Right cardiac atrium (tissue), 5 donors: Measurements from ENCODE around the gene HAUS7. TPM values are rescaled to one million over a fixed set of nuclear protein-coding genes. Genes with fewer than 3 reads are reported as not detected.

Experiments used
- ATAC-seq, 2 donors: fragments of 200-7000 bp; cut with Tn5 transposase; one replicate each; pipeline versions ENCODE4 v1.8.0 to v1.9.1; 2020; ENCODE audit warnings: moderate library complexity in 2 of 2, mild to moderate bottlenecking in 1 of 2
- DNase-seq, 3 donors: peaks; one replicate each; pipeline ENCODE4 v3.0.0-alpha.2; 2020
- H3K27ac ChIP-seq: one replicate; pipeline ENCODE4 v1.5.1; 2013; ENCODE audit warnings: mild to moderate bottlenecking, low read length, control low read depth, moderate library complexity
- H3K27me3 ChIP-seq: one replicate; pipeline ENCODE4 v1.6.1; 2013; ENCODE audit not compliant: control insufficient read depth, insufficient read depth
- H3K4me1 ChIP-seq: one replicate; pipeline ENCODE4 v1.6.1; 2013; ENCODE audit warnings: low read length; ENCODE audit not compliant: control insufficient read depth, insufficient read depth
- H3K4me3 ChIP-seq: one replicate; pipeline ENCODE4 v1.5.1; 2013; ENCODE audit warnings: low read length, control low read depth
- H3K9me3 ChIP-seq: one replicate; pipeline ENCODE4 v1.6.1; 2013; ENCODE audit warnings: low read length; ENCODE audit not compliant: control insufficient read depth
- WGBS: extraction: QIAGEN DNeasy Blood & Tissue Kit; methylation state at CpG from one replicate; pipeline ENCODE4 v1.1.7; 2013; 5-methylcytosine and 5-hydroxymethylcytosine counted together
- intact Hi-C, 4 donors: fragments of 100-400 bp; cut with DNase I; formaldehyde crosslinking; loops; one replicate each; pipeline versions ENCODE4 v1.11.0 to v1.14.0; 2022 to 2023
- polyA plus RNA-seq: library from polyadenylated mRNA; stranded (reverse); fragments of 200-250 nt; gene quantifications from one replicate; pipeline ENCODE4 v1.2.3, GENCODE V29; 2013
- total RNA-seq, 4 donors: library from RNA; stranded (reverse); fragmentation: NEBNext Ultra II Directional; extraction: Animal tissue kit (Norgen Biotek cat#: 25700); gene quantifications; one replicate each; pipeline ENCODE4 v1.2.1, GENCODE V29; 2021
- donor health status: healthy with polysubstance abuse.
- donor health status: DM: no; HTN: yes; CAD: no.
- donor health status: DM: no; HTN: no; CAD: no.
- donor health status: DM: no; HTN: yes; CAD: no; lungs with severe emphysema.
- donor health status: DM: yes; HTN: yes; CAD: no.

Gene HAUS7
- total and polyA plus RNA-seq, 5 donors, result 14.5 to 18.3 (median 17.3) TPM

GRCh38 chrX:153499341-153499740, 29.0 kb upstream of the HAUS7 start:
- Histone ChIP-seq H3K9me3 (no peaks in the 10 kb centered on the region), H3K27ac (no peak overlapping the region), H3K4me1 (no peaks in the 10 kb centered on the region), H3K27me3 (no peaks in the 10 kb centered on the region), H3K4me3 (no peak overlapping the region)
- whole genome bisulfite sequencing, result 51% methylated on average over 15 of the region's 15 CpGs
- no peak for ATAC-seq
- DNase-seq, result peak in 1 of 3 donors; percentile 71
- intact Hi-C loops, result no loop called here

GRCh38 chrX:153498453-153498852, 28.1 kb upstream of the HAUS7 start:
- WGBS, result 51% methylated on average over 7 of the region's 7 CpGs
- DNase-seq (no peak), ATAC-seq (no peak)
- no peak overlapping the region for H3K27ac ChIP-seq
- H3K9me3 ChIP-seq, result no peaks in the 10 kb centered on the region
- H3K4me1 ChIP-seq, result no peaks in the 10 kb centered on the region
- intact Hi-C loops, result no loop called here
- no peak overlapping the region for H3K4me3 ChIP-seq
- H3K27me3 ChIP-seq, result no peaks in the 10 kb centered on the region

- intact Hi-C loops, result no loop called here
- peak overlapping the region; percentile 11 for H3K4me3 ChIP-seq
- H3K27me3 ChIP-seq, result no peaks in the 10 kb centered on the region
- H3K9me3 ChIP-seq, result no peaks in the 10 kb centered on the region
- H3K27ac ChIP-seq, result no peak overlapping the region
- H3K4me1 ChIP-seq, result peaks cover 1% of the 10 kb centered on the region
- WGBS, result 27% methylated on average over 8 of the region's 8 CpGs
- ATAC-seq (no peak), DNase-seq (peak in 1 of 3 donors; percentile 40)
These were observed 26.2 kb upstream of the HAUS7 start for GRCh38 chrX:153496590-153496959.

GRCh38 chrX:153495903-153496589, 25.7 kb upstream of the HAUS7 start:
- H3K27ac ChIP-seq, result peak overlapping the region; percentile 19
- no peaks in the 10 kb centered on the region for H3K9me3 ChIP-seq
- H3K4me1 ChIP-seq, result peaks cover 1% of the 10 kb centered on the region
- no peaks in the 10 kb centered on the region for H3K27me3 ChIP-seq
- ATAC-seq (no peak), DNase-seq (peak in 1 of 3 donors; percentile 44)
- intact Hi-C loops, result no loop called here
- 61% methylated on average over 18 of the region's 18 CpGs for WGBS
- peak overlapping the region; percentile 25 for H3K4me3 ChIP-seq

- Histone ChIP-seq H3K4me1 (peaks cover 1% of the 10 kb centered on the region), H3K27ac (no peak overlapping the region), H3K4me3 (peak overlapping the region; percentile 25), H3K9me3 (no peaks in the 10 kb centered on the region), H3K27me3 (no peaks in the 10 kb centered on the region)
- WGBS, result 22% methylated on average over 17 of the region's 17 CpGs
- peak; percentile 57 to 83 (median 82) for DNase-seq
- intact Hi-C loops, result no loop called here
- peak; percentile 35 to 59 for ATAC-seq
These were observed 25.0 kb upstream of the HAUS7 start for GRCh38 chrX:153495362-153495751.

GRCh38 chrX:153494541-153495361, 24.4 kb upstream of the HAUS7 start, which contains the start of gene BGN:
BGN (plus strand) TSS chrX:153494980; CDS start chrX:153504632, 9,652 bp downstream.
- Histone ChIP-seq H3K4me3 (peak within 1 kb of the TSS; percentile 25), H3K4me1 (peaks cover 1% of the 10 kb centered on the region), H3K9me3 (no peaks in the 10 kb centered on the region), H3K27ac (peak within 1 kb of the TSS; percentile 67), H3K27me3 (no peaks in the 10 kb centered on the region)
- 10% methylated on average over 35 of the region's 41 CpGs for WGBS
- DNase-seq (peak; percentile 64 to 87 (median 84)), ATAC-seq (peak; percentile 58 to 63)
- intact Hi-C loops, result no loop called here

- WGBS, result 60% methylated on average over 12 of the region's 12 CpGs
- intact Hi-C loops, result no loop called here
- Histone ChIP-seq H3K9me3 (no peaks in the 10 kb centered on the region), H3K4me1 (peaks cover 1% of the 10 kb centered on the region), H3K4me3 (no peak overlapping the region), H3K27me3 (no peaks in the 10 kb centered on the region), H3K27ac (peak overlapping the region; percentile 67)
- DNase-seq (peak in 1 of 3 donors; percentile 54), ATAC-seq (peak in 1 of 2 donors; percentile 12)
These were observed 23.7 kb upstream of the HAUS7 start for GRCh38 chrX:153494061-153494460.

- Histone ChIP-seq H3K4me1 (peaks cover 1% of the 10 kb centered on the region), H3K27ac (no peak overlapping the region), H3K4me3 (no peak overlapping the region), H3K9me3 (no peaks in the 10 kb centered on the region), H3K27me3 (no peaks in the 10 kb centered on the region)
- ATAC-seq, result no peak
- 90% methylated on average over 11 of the region's 11 CpGs for WGBS
- intact Hi-C loops, result no loop called here
- no peak for DNase-seq
These were observed 22.7 kb upstream of the HAUS7 start for GRCh38 chrX:153493085-153493484.

GRCh38 chrX:153492543-153492942, 22.2 kb upstream of the HAUS7 start:
- H3K9me3 ChIP-seq, result no peaks in the 10 kb centered on the region
- no peak for DNase-seq

GRCh38 chrX:153491918-153492317, 21.5 kb upstream of the HAUS7 start:
- H3K9me3 ChIP-seq, result no peaks in the 10 kb centered on the region
- ATAC-seq (no peak), DNase-seq (no peak)
- H3K4me3 ChIP-seq, result no peak overlapping the region
- peaks cover 1% of the 10 kb centered on the region for H3K4me1 ChIP-seq
- H3K27ac ChIP-seq, result no peak overlapping the region
- intact Hi-C loops, result no loop called here
- H3K27me3 ChIP-seq, result no peaks in the 10 kb centered on the region
- WGBS, result 32% methylated on average over 11 of the region's 11 CpGs

More at GRCh38 chrX:153492543-153492942, 22.2 kb upstream of the HAUS7 start:
- intact Hi-C loops, result no loop called here
- H3K27me3 ChIP-seq, result no peaks in the 10 kb centered on the region
- peaks cover 1% of the 10 kb centered on the region for H3K4me1 ChIP-seq
- no peak overlapping the region for H3K27ac ChIP-seq
- ATAC-seq, result no peak
- WGBS, result 87% methylated on average over 12 of the region's 12 CpGs
- no peak overlapping the region for H3K4me3 ChIP-seq

GRCh38 chrX:153491351-153491914, 21.1 kb upstream of the HAUS7 start:
- ATAC-seq (no peak), DNase-seq (no peak)
- WGBS, result 52% methylated on average over 10 of the region's 10 CpGs
- Histone ChIP-seq H3K27ac (peak overlapping the region; percentile 20), H3K27me3 (no peaks in the 10 kb centered on the region), H3K4me3 (no peak overlapping the region), H3K4me1 (peaks cover 1% of the 10 kb centered on the region), H3K9me3 (no peaks in the 10 kb centered on the region)
- intact Hi-C loops, result no loop called here
